Measurements from ENCODE around the gene TTLL8.
"Not testable (repeated sequence)": the region's sequence is repeated elsewhere in the genome, so short reads cannot be mapped to it uniquely, and the experiment has no call there.

The TTLL8 gene

GRCh38 chr22:49989826-49990225 lies 68.3 kb downstream of the TTLL8 start:
- not testable (repeated sequence) for DNase-seq (ENCODE audit: low read depth in 2 of 2)

GRCh38 chr22:49986325-49986724 lies 71.8 kb downstream of the TTLL8 start:
- DNase-seq (ENCODE audit: low read depth in 2 of 2), result no peak

- DNase-seq (ENCODE audit: low read depth in 2 of 2), result no peak
Measured at GRCh38 chr22:49983148-49984042, 74.7 kb downstream of the TTLL8 start.

- DNase-seq (ENCODE audit: low read depth in 2 of 2), result not testable (repeated sequence)
Measured at GRCh38 chr22:49981799-49982198, 76.3 kb downstream of the TTLL8 start.

GRCh38 chr22:49979587-49980264 lies 78.4 kb downstream of the TTLL8 start:
- no peak for DNase-seq (ENCODE audit: low read depth in 2 of 2)

- no peak for DNase-seq (ENCODE audit: low read depth in 2 of 2)
Measured at GRCh38 chr22:49977578-49977977, 80.5 kb downstream of the TTLL8 start.

- peak; percentile 53 to 56 for DNase-seq (ENCODE audit: low read depth in 2 of 2)
Measured at GRCh38 chr22:49976439-49977175, 81.5 kb downstream of the TTLL8 start.

GRCh38 chr22:49975543-49976389 lies 82.3 kb downstream of the TTLL8 start:
- peak; percentile 57 to 68 for DNase-seq (ENCODE audit: low read depth in 2 of 2)

- DNase-seq (ENCODE audit: low read depth in 2 of 2), result no peak
Measured at GRCh38 chr22:49973018-49973961, 84.8 kb downstream of the TTLL8 start.

GRCh38 chr22:49972163-49973017 lies 85.7 kb downstream of the TTLL8 start:
- DNase-seq (ENCODE audit: low read depth in 2 of 2), result no peak

- peak; percentile 77 to 78 for DNase-seq (ENCODE audit: low read depth in 2 of 2)
Measured at GRCh38 chr22:49971232-49972162, 86.6 kb downstream of the TTLL8 start.

- peak; percentile 97 for DNase-seq (ENCODE audit: low read depth in 2 of 2)
Measured at GRCh38 chr22:49970528-49971231, 87.4 kb downstream of the TTLL8 start.

GRCh38 chr22:49969751-49970527 lies 88.2 kb downstream of the TTLL8 start:
- no peak for DNase-seq (ENCODE audit: low read depth in 2 of 2)

GRCh38 chr22:49968831-49969661 lies 89.1 kb downstream of the TTLL8 start:
- no peak for DNase-seq (ENCODE audit: low read depth in 2 of 2)

All from stimulated activated CD8-positive, alpha-beta memory T cell treated with anti-CD3 and anti-CD28 coated beads, Interleukin-15, amount 100 ng/mL, for 48 hours (primary cell).